Gastrocnemius medialis (tissue), 4 donors: Measurements from ENCODE around the gene YPEL1.

Experiments used
- CTCF ChIP-seq, 5 experiments: fragments of 450-650 bp in 3 of 5; fragments of 200-600 bp in 2 of 5; sonication (generic) in 2 of 5; IDR thresholded peaks in 4 of 5; conservative IDR thresholded peaks in 1 of 5; 1 replicate in 4 of 5; 2 replicates in 1 of 5; pipeline ENCODE4 v1.5.1; 2016 to 2019; ENCODE audit warnings: antibody characterized with exemption in 5 of 5, mild to moderate bottlenecking in 3 of 5, moderate library complexity in 3 of 5
- POLR2A ChIP-seq, 2 donors: fragments of 450-650 bp; IDR thresholded peaks; one replicate each; pipeline ENCODE4 v1.6.1; 2017; ENCODE audit warnings: antibody characterized with exemption in 2 of 2, mild to moderate bottlenecking in 2 of 2, moderate library complexity in 2 of 2

DNA sequence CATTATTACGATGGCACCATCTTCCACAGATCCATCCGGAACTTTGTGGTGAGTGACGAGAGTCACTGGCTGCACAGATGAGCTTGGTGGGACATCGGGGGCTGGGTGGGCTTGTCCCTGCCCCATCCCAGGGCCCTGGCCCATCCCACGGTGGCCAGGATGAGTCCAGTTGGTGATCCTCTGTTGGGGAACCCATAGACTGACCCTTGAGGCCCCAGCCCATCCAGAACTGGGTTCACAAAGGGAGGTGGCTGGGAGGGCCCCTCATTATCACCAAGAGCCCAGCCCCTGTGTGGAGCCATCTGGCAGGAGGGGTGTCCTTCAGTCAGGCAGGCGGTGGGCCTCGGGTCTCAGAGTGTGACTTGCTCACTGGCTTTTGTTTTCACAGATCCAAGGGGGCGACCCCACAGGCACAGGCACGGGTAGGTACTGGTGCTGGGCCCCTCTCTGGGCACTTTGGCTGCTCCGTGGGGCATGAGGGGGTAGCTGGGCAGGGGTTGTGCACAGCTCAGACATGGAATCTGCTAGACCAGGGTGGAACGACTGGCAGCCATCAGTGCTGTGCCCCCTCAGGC, 47.8 kb downstream of the YPEL1 start:
- no peak for TF ChIP-seq POLR2A (IDR thresholded peaks at IDR 0.05)
- no peak for TF ChIP-seq CTCF (IDR thresholded peaks at IDR 0.05 in 4 of 5, conservative IDR thresholded peaks at IDR 0.05 in 1 of 5)
